Gastrocnemius medialis (tissue), 4 donors: ENCODE data around the gene PELI3.

Experiments used
- POLR2A ChIP-seq, 2 donors: fragments of 450-650 bp; IDR thresholded peaks; one replicate each; pipeline ENCODE4 v1.6.1; 2017; ENCODE audit warnings: antibody characterized with exemption in 2 of 2, mild to moderate bottlenecking in 2 of 2, moderate library complexity in 2 of 2
- TF ChIP-seq, protein P1 (sequence below), 5 experiments: fragments of 450-650 bp in 3 of 5; fragments of 200-600 bp in 2 of 5; sonication (generic) in 2 of 5; IDR thresholded peaks in 4 of 5; conservative IDR thresholded peaks in 1 of 5; 1 replicate in 4 of 5; 2 replicates in 1 of 5; pipeline ENCODE4 v1.5.1; 2016 to 2019; ENCODE audit warnings: antibody characterized with exemption in 5 of 5, mild to moderate bottlenecking in 3 of 5, moderate library complexity in 3 of 5

GRCh38 chr11:66432597-66432996, 34.1 kb upstream of the PELI3 start:
- TF ChIP-seq POLR2A (IDR thresholded peaks at IDR 0.05), result no peak
- TF ChIP-seq, protein P1, sequence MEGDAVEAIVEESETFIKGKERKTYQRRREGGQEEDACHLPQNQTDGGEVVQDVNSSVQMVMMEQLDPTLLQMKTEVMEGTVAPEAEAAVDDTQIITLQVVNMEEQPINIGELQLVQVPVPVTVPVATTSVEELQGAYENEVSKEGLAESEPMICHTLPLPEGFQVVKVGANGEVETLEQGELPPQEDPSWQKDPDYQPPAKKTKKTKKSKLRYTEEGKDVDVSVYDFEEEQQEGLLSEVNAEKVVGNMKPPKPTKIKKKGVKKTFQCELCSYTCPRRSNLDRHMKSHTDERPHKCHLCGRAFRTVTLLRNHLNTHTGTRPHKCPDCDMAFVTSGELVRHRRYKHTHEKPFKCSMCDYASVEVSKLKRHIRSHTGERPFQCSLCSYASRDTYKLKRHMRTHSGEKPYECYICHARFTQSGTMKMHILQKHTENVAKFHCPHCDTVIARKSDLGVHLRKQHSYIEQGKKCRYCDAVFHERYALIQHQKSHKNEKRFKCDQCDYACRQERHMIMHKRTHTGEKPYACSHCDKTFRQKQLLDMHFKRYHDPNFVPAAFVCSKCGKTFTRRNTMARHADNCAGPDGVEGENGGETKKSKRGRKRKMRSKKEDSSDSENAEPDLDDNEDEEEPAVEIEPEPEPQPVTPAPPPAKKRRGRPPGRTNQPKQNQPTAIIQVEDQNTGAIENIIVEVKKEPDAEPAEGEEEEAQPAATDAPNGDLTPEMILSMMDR (IDR thresholded peaks at IDR 0.05 in 4 of 5, conservative IDR thresholded peaks at IDR 0.05 in 1 of 5), result no peak
